RWPE1 (cell line): Measurements from ENCODE around the gene KCNK3.

Source experiments
- CTCF ChIA-PET: fragments of 350-600 bp; sonication (Branson Sonifier 250); formaldehyde crosslinking; extraction: SDS; loops from one replicate; lab custom pipeline; 2021; lab: Yijun Ruan, JAX
- POLR2A ChIA-PET: fragments of 400-600 bp; formaldehyde crosslinking; extraction: SDS; loops from one replicate; lab custom pipeline; 2020; ENCODE audit warnings: antibody characterized with exemption; ENCODE audit not compliant: low non-redundant PET; lab: Yijun Ruan, JAX
- DNase-seq: peaks from one replicate; pipeline ENCODE4 v3.0.0; 2012; ENCODE audit warnings: low spot score
- H3K27ac ChIP-seq: fragments of 450-650 bp; 2 replicates; pipeline ENCODE4 v1.5.1; 2017
- TF ChIP-seq, protein P1 (sequence below): fragments of 450-650 bp; conservative IDR thresholded peaks from 2 replicates; pipeline ENCODE4 v1.5.1; 2017; ENCODE audit warnings: low read depth, mild to moderate bottlenecking

Gene KCNK3

DNA sequence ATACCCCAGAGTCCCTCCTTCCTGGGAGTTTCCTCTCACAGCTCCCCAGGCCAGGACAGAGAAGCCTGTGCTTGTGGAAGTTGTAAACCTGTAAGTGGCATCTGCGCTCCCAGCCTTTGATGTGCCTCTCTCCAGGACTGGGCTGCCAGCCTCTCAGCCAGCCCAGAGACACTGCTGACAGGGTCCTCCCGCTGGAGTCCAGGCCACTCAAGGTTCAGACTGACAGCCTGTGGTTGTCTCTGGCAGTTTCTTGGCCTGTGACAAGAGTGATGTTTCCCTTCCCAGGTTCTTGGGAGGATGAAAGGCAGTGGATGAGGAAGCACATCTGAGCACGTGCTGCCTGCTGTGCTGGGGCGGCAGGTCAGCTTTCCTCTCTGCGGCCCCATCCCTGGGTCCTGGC lies 74.6 kb downstream of the KCNK3 start:
- ChIA-PET CTCF (interaction anchor here (0.5 kb wide), 1 partner anchor 469 kb away, joined by 4 read pairs; no protein-coding TSS in a partner anchor), POLR2A (no interaction called here)
- peak overlapping the region; percentile 97 for H3K27ac ChIP-seq
- no peak for DNase-seq
- TF ChIP-seq, protein P1, sequence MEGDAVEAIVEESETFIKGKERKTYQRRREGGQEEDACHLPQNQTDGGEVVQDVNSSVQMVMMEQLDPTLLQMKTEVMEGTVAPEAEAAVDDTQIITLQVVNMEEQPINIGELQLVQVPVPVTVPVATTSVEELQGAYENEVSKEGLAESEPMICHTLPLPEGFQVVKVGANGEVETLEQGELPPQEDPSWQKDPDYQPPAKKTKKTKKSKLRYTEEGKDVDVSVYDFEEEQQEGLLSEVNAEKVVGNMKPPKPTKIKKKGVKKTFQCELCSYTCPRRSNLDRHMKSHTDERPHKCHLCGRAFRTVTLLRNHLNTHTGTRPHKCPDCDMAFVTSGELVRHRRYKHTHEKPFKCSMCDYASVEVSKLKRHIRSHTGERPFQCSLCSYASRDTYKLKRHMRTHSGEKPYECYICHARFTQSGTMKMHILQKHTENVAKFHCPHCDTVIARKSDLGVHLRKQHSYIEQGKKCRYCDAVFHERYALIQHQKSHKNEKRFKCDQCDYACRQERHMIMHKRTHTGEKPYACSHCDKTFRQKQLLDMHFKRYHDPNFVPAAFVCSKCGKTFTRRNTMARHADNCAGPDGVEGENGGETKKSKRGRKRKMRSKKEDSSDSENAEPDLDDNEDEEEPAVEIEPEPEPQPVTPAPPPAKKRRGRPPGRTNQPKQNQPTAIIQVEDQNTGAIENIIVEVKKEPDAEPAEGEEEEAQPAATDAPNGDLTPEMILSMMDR: no peak

DNA sequence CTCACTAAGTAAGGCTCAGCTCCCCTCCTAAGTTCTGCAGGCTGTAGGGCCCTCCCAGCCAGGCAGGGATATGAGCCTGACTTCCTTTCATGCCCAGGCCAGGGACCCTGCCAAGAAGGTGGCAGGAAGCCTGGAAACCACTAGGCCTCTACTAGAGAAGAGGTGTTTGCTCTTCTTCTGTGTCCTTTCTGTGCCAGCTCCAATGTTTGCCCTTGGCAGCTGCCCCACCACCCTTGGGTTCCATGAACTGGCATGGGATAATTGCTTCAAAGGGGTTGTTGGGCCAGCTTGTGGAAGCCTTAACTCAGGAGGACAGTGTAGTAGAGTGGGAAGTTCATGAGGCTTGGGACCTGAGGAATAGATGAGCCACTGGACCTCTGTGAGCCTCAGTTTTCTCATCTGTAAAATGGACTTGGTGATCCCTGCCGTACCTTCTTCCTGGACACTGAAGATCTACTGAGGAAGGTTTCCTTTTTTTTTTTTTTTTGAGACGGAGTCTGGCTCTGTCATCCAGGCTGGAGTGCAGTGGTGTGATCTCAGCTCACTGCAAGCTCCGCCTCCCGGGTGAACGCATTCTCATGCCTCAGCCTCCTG lies 75.5 kb downstream of the KCNK3 start:
- TF ChIP-seq, protein P1: no peak
- peak overlapping the region; percentile 97 for H3K27ac ChIP-seq
- no peak for DNase-seq
- CTCF ChIA-PET: interaction anchor here (0.8 kb wide), 1 partner anchor 19 kb away, joined by 4 read pairs; no protein-coding TSS in a partner anchor
- POLR2A ChIA-PET: no interaction called here

DNA sequence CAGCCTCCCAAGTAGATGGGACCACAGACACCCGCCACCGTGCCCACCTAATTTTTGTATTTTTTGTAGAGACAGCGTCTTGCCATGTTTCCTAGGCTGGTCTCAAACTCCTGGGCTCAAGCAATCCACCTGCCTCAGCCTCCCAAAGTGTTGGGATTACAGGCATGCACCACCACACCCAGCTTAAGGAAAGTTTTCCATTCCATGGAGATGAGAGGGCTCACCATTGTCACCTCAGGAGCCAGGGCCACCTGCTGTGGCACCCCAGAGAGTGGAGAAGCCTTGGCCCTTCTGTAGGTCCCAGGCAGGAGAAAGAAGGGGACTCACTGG lies 76.2 kb downstream of the KCNK3 start:
- POLR2A ChIA-PET: interaction anchor here (1.1 kb wide), 1 partner anchor 12 kb away, joined by 3 read pairs; no protein-coding TSS in a partner anchor
- CTCF ChIA-PET: interaction anchor here (0.8 kb wide), 1 partner anchor 73 kb away, joined by 10 read pairs; no protein-coding TSS in a partner anchor
- DNase-seq: no peak
- TF ChIP-seq, protein P1: no peak
- peak overlapping the region; percentile 97 for H3K27ac ChIP-seq

DNA sequence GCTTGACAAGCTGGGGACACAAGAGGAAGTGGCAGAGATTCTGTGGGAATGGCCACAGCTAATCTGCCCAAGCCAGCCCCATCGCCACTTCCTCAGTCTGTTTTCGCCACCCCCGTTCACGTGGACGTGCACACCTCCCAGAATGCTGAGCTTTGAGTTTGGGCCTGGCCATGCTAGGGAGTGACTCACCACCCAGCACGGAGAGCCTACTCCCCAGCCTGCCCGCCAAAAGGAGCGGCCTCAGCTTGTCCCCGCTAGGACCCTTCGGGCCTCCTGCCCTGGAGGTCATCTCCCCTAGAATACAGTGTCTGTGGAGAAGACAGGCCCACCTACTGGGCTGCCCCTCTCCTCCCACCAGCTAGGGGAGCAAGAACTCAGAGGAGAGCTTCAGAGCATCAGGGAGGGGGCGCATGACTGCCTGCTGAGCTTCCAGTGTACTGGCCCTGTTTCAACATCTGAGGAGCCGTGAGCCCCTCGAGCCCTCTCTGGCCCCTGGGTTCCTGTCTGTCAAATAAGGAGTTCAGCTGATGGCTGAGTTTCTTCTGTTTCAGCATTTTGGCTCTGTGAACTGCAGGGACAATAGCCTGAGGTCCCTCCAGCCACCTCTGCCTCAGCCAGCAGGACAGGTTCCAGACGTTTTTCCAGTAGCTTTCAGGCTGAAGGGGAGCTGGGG lies 76.7 kb downstream of the KCNK3 start:
- ChIA-PET POLR2A (interaction anchor here (1.1 kb wide), 1 partner anchor 12 kb away, joined by 3 read pairs; no protein-coding TSS in a partner anchor), CTCF (interaction anchor here (0.8 kb wide), 1 partner anchor 73 kb away, joined by 10 read pairs; no protein-coding TSS in a partner anchor)
- DNase-seq: peak; percentile 74
- TF ChIP-seq, protein P1: no peak
- H3K27ac ChIP-seq: peak overlapping the region; percentile 97

DNA sequence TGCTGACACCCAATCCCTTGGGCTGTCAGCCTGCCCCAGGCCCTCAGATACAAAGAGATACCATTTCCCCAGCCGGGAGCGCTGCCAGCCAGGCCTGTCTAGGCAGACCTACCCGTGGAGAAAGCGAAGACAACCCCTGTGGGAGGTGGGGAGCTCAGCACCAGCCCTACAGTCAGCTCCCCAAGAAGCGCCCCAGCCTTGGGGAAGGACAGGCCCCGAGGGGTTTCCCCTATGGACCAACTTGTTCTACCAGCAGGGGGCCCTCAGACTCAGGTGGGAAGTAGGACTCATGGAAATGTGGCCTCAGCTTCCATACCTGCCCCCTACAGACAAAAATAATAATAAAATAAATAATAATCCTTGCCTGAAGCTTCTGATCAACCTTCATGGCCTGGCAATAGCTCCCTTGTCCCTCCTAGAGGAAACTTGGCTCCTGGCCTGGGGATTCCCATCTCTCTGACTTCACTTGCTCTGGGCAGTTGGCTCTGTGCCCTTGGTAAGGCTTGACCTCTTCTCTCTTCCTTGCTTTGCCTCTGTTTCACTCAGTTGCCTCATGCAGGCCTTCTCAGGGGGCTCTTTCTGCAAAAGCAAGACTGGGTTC lies 78.6 kb downstream of the KCNK3 start:
- peak; percentile 75 for DNase-seq
- ChIA-PET POLR2A (interaction anchor here (0.6 kb wide), 1 partner anchor 9 kb away, joined by 3 read pairs; no protein-coding TSS in a partner anchor), CTCF (interaction anchor here (1.1 to 1.2 kb wide), 4 partner anchors 8 to 193 kb away, joined by 3 to 5 read pairs (median 4); no protein-coding TSS in a partner anchor)
- TF ChIP-seq, protein P1: no peak
- peak overlapping the region; percentile 97 for H3K27ac ChIP-seq
